HG03457 (cell line): ENCODE results near the gene RAP1GAP2.

Experiments
- ATAC-seq: cut with Tn5 transposase; IDR thresholded peaks from one replicate; pipeline ENCODE4 v1.9.1; 2021; ENCODE audit warnings: moderate number of reproducible peaks; ENCODE audit not compliant: unreplicated experiment

RAP1GAP2 gene

DNA sequence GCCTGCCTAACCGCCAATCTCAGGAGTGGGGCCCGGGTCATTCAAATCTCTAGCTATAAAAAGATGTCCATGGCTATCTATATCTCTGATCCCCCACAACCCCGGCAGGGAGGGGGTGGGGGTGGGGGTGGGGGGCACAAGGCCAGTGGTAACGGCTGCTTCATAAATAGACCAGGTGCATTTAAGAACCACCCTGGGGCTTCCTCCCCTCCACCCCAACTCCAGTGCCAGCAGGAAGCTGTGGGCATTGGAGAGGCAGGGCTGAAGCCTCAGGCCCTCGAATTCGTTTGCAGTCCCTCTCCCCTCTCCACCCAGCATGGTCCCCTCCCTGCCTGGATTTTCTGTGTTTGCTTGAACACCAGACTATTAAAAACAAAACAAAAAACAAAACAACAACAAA lies 56.0 kb downstream of the RAP1GAP2 start:
- ATAC-seq: no peak

DNA sequence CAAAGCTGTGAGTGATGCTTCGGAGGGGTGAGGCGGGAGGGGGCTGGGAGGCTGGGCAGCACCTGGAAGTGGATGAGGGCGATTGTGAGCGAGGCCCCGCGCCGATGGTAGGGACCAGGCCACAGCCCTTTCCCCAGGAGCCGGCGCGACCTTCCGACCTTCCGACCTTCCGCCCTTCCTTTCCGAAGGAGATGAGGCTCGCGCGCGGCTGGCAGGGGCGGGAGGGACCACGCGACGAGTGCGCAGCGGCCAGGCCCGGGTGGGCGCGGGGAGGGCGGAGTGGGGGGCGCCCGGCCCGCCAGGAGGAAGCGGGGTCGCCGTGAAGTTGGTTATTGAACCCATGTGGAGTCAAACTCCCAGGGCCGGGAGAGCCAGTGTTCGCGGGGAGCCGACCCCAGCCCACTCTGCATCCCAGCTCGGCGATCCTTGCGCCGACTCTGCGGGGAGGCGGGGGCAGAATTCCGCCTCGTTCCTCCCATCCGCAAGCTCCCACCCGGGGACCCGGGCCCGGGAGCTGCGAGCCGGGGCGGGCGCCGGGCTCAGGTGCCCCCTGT lies 56.6 kb downstream of the RAP1GAP2 start:
- no peak for ATAC-seq

DNA sequence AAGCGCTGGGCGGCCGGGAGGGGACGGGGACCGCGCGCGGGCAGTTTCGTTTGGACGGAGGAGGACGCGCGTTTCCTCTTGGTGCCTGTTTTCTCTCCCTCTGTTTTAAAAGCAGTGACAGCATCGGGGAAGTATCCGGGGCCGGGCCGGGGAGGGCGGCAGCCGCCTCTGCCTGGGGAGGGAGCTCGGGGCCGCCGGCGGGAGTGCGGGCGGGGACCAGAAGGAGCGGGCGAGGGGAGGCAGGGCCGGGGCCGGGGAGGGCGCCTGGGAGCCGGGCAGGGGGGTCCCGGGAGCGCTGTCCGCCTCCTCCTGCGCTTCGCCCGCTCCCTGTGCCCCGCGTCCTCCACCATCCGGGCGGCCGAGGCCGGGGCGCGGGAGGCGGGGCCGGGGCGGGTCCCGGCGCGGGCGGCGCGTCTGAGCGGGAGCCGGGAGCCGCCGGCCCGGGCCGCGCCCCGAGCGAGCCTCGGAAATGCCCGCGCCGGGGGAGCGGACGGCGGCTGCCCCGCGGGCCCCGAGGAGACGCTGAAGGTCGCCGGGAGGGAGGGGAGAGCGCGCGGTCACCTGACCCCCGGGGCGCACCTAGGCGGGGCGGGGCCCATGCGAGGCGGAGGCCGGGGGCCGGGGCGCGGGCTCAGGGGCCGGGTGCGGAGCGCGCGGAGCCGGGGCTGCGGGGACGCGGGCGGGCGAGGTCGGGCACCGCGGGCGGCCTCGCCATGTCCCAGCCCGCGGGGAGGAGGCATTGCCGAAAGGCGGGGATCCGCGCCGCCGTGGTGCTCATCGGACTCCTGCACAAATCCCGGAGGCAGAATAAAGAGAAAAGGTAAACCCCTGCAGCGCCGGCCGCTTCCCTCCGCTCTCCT lies 57.3 kb downstream of the RAP1GAP2 start:
- no peak for ATAC-seq

DNA sequence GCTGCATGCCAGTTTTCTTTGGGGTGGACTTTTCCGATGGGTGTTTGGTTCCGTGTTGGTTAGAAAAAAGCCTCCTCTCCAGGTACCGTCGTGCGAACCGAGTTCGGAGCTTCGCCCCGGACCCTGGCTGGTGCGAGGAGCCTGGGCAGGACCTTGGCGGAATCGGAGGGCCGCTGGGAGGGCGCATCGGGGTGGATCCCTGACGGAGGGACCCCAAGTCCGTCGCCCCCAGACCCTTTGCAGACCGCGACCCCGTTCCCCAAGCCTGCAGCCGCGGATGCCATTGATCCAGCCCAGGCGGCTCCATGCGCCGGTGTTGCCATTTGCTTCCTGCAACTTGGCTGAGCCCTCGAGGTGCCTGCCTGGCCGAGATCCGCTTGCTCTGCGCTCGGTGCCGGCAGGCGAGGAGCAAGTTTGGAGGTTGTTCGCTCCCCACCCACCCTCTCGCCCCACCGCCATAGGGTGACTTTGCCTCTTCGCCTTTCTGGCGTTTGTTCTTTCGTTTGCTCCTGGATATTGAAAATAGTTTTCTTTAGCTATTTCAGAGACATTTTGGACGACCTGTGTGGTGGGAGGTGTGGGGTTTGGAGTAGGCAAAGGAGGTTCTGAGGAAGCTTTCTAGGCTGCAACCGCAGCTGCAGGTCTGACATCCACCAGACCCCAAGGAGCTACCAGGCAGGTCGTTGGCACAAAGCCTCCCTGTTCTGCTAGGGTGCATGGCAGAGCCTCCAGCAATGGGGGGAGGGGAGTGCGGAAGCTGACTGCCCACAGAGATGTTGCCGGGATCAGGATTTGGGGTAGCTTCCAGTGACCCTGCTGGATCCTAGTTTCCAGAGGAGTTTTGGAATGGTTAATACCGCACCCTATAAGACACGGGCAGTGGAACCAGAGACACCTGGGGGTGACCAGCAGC lies 58.2 kb downstream of the RAP1GAP2 start:
- no peak for ATAC-seq

DNA sequence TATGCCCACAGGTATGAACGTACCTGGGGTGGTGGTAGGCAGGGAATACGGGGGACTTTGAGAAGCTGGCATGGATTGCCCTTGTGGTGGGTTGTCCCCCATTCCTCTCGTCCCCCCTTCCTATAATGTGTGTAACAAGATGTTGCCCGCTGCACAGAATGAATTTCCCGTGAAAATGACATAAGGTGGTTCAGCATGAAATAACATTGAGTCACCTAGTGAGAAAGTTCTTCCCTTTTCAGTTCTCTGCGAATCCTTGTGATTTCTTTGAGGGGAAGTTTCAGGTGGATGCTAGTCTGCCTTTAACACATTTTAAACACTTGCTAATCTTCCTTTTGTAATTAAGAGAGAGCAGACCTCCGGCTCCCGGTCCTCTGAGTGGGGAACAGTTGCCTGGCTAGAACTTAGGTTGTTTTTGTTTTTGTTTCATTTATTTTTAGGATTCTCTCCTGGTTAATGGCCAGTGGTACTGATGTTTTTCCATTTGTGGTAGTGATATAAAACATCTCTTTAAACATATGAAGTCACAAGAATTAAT lies 58.9 kb downstream of the RAP1GAP2 start:
- no peak for ATAC-seq

DNA sequence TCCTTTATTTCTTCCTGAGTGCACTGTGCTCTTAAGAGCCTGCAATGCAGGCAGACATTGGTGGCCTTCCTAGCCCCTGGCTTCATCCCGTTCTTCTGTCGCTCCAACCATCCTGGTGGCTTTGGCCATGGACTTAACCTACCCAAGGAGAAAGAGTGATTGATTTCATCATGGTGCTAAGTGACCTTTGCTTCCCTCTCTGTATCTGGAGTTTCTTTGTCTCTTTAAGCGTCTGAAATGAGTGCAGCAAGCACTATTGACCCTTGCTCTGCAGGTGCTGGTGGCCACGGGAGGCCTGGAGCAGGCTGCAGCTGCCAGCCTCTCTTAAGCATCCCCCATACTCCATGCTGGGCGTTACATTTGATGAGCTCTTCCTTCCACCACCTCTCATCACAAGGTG lies 60.5 kb downstream of the RAP1GAP2 start:
- no peak for ATAC-seq

DNA sequence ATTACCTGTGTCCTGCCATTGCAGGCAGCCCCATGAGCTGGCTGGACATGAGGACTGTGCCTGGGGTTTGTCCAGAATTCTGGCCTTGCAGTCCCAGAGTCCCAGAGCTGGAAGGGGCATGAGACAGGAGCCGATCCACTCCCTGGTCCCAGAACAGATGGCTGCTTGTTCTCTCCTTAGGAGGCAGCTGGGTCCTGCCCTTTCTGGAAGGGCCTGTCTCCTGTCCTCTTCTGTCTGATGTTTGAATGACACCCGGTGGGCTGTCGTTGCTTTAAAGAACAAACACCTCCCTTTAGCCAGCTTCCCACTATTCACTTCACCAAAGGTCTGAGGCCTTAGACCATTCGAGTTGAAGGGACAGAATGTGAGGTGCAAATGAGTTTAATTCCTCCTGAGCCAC lies 63.8 kb downstream of the RAP1GAP2 start:
- no peak for ATAC-seq

DNA sequence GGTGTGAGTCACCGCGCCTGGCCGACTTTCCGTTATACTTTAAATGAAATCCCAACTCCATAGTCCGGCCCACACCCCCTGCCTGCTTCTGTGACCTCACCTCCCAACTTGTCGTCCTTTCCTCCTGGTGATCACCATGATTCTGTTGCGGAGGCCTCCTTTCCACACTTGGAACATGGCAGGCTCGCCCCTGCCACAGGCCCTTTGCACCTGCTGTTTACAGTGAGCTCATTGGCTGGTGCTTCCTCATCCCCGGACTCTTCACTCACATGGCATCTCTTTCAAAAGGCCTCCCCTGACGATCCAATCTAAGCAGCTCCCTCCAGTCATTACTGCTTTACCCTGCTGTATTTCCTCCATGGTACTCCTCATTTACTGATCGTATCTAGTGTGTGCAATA lies 64.6 kb downstream of the RAP1GAP2 start:
- no peak for ATAC-seq

DNA sequence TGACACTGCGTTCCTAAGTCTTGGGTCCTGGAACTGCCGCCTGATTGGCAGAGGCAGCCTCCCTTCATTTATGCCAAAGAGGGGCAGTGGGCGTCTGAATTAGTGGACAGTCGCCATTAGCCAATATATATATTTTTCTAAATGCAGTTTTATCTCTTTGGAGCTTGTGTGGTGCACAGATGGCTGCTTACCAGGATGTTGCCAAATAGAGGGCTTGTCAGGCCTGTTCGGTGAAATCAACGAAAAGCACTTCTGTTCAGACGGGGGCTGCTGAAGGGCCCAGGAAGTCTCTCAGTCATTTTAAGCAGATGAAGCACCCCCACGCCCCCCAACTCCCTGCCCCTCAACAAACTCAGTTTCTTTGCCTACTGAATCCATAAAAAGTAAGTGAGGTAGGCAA lies 66.0 kb downstream of the RAP1GAP2 start:
- no peak for ATAC-seq

DNA sequence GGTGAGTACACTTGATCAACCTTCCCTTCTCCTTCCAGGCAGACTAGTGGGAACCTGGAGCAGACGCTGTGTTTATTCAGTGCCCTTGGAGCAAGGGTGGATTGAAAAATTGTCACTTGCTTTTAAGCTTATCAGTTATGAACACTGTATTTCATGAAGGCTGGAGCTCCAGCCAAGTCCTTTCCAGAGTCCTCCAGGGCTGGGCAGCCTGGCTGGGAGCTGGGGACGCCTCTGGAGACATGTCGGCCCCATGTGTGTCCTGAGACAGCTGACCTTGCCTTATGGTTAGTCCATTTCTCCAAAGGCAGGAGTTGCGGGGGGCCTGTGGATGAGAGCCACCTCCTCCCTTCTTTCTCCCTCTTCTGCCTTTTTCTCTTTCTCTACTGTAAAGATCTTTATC lies 67.0 kb downstream of the RAP1GAP2 start:
- ATAC-seq: no peak

DNA sequence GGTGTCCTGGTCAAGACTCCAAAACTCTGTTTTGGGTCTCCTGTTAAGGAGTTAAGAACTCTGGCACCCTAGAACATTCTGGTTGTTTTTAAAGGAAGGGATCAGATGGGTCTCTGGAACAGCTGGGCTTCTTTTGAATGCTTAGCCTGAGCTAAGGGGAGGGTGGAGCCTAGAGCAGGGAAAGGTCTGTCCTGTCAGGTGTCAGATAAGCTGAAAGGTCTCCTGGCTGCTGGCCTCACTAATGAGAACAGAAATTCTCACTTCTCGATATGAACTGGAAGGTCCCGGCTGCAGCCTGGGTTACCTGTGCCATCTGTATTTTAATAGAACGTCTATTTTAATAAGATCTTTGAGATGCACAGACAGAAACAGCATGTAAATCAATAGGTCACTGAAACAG lies 69.0 kb downstream of the RAP1GAP2 start:
- ATAC-seq: no peak

DNA sequence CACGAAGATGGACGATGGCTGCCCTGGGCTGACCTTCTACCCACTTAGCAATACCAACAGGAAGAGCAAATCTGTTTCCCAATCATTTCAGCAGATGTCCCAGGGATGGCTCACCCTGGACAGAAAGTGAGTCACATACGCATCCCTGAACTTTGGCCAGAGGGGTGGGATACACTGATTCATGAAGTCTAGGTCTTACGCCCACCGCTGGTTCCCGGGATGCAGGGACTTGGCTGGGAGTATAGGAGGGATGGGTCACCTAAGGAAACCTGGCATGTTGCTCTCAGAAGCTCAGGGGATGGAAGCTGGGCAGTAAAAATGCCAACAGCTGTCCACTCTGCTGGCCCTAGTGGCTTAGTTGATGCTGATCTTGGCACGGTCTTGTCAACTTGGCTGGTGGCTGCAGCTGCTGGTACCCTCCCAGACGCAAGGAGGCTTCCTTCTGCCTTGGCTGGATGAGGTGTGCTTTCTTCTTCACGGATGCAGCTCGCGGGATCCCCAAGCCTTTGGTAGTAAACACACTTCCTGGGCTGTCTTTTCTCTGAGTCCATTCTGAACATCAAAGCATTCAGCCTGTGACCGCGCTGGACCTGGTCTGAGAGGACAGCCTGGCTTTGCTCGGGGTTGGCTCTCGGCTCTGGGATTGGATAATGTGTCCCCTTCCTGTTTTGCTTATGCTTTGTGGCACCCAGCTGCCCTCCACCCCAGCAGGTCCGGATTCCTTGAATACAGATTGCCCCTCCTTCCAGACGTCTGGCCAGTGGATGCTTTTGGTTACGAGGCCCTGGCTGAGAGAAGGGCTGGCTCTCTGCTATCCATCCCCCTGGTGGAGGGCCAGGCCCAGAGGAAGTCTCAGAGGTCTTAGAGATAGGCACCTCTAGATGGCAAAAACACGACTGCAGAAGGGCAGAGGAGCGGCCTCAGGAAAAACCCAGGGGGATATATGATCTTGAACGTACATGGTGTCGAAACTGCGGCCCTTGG lies 71.5 kb downstream of the RAP1GAP2 start:
- no peak for ATAC-seq

DNA sequence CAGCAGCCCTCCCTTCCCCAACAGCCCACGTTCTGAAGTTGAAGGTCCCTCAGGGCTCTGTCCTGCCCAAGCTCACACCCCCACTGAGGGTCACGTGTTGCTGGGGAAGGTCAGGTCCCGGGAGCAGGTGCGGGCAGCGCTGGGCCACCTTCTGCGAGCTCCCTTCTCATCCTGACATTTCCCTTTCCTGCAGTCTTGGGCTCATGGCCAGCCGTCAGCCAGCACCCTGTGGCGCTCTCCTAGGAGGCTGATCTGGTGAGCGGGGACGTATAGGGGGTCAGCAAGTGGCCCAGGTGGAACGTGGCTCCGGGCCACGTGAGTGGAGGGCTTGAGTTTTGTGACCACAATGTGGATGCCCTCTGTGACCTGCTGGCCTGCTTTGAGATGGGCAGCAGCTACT lies 73.4 kb downstream of the RAP1GAP2 start:
- ATAC-seq: no peak

DNA sequence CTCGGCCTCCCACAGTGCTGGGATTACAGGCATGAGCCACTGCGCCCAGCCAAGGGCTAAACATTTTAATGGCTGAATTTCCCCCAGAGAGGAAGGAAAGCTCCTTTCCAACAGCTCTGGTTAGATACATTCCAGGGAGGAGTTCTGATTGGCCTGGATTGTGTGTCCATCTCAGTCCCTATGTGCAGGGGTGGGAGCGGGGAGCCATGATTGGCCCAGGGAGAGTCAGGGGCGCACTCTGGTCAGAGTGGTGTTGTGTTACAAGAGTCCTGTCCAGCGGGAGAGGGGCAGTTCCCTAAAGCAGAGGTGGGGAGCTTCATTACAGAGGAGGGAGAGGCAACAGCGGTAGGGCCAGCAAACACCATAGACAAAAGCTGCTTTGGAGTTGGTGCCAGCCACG lies 75.0 kb downstream of the RAP1GAP2 start:
- ATAC-seq: no peak

DNA sequence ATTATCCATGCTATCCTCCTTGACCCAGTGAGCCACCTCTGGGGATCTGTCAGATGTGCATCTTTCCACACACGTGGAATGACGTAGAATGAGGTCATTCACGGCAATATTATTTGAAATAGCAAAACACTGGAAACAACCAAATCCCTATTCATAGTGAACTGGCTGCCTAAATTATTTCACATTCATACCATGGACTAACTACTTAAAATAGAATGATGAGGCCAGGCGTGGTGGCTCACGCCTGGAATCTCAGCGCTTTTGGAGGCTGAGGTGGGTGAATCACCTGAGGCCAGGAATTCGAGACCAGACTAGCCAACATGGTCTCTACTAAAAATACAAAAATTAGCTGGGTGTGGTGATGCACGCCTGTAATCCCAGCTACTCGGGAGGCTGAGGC lies 75.5 kb downstream of the RAP1GAP2 start:
- no peak for ATAC-seq

DNA sequence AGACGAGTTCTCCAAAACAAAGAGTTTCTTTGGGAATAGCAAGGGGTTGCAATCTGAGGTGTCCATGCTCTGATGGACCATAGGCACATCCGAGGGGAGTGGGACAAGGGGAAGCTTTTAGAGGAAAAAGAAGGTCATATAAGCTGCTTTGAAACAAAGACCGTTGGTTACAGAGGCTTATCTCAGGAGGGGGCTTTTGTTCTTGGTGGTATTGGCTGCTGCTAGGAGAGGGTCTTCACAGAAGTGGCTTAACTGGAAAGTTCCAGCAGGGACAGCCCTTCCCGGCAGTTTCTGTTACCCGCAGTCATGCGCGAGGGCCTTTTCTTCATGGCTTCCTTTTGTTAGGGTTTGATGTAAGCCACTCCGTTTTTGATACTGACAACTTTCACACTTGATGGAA lies 76.0 kb downstream of the RAP1GAP2 start:
- no peak for ATAC-seq

DNA sequence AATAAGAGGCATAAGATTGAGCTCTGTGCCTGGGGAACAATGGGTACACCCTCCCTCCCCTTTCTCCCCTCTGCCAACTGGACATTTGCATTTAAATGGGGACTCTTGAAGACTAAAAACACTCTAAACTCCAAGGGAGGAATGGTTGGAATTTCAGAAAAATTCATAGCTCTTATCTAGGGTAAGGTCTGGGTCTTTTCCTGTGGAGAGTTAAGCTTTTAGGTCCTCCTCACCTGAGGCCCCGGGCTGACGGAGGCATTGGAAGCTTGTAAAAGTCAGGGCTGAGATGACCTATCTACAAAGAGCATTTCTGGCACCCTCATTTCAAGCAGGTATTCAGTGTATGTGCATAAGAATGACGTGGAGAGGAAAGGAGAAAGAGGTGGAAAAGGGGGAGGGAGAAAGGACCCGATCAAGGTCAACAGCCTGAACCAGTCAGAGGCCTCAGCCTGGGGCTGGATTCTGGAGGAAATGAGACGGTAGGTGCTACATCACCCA lies 78.0 kb downstream of the RAP1GAP2 start:
- no peak for ATAC-seq

DNA sequence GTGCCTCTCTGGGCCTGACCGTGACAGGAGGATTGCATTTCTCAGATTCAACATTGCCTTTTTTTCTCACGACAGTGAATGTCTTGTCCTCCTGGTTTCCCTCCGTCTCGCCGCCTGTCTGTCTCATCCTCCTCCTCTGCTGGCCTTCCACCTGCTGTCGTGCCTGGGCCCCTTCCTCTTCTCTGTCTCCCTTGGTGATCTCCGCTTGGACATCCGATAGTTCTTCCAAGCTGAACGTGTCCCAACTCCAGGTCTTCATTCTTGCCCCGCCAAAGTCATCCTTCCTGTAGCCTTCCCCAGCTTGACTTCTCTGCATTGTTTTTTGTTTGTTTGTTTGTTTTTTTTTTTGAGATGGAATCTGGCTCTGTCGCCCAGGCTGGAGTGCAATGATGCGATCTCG lies 79.4 kb downstream of the RAP1GAP2 start:
- no peak for ATAC-seq

DNA sequence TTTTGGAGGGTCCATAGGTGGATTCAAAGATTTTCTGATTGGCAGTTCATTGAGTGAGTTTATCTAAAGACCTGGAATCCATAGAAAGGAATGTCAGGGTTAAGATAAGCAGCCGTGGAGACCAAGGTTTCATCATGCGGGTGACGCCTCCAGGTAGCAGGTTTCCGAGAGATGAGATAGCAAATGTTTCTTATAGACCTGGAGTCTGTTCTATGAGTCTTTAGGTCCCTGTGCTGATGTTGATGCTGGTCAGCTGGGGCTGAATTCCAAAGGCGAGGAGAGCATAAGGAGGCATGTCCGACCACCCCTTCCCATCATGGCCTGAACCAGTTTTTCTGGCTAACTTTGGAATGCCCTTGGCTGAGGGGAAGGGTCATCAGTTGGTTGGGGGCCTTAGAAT lies 80.2 kb downstream of the RAP1GAP2 start:
- no peak for ATAC-seq

DNA sequence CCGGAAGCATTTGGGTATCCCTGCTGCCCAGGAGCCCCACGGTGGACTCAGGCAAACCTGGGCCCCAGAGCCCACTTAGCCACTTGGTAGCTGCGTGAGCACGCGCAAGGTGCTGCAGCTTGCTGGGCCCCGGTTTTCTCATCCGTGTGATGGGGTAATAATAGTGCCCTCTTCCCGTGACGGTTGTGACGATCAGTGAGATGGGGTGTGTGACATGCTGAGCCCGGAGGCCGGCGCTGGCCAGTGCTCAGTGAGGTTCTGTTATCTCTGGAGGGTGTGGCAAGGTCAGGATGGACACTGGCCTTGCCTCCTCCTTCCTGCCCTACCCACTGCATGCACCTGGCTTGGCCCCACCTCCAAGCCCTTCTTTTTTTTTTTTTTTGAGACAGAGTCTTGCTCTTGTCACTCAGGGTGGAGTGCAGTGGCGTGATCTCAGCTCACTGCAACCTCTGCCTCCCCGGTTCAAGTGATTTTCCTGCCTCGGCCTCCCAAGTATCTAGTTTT lies 82.6 kb downstream of the RAP1GAP2 start:
- no peak for ATAC-seq
